GM21360 (cell line): ENCODE measurements around the gene KRTAP26-1.

ENCODE experiments used
- ATAC-seq: cut with Tn5 transposase; IDR thresholded peaks from one replicate; pipeline ENCODE4 v1.9.1; 2021; ENCODE audit warnings: mild to moderate bottlenecking, moderate library complexity; ENCODE audit not compliant: unreplicated experiment

Gene KRTAP26-1

GRCh38 chr21:30271611-30272010 is 48.5 kb downstream of the KRTAP26-1 start:
- ATAC-seq, result no peak

- no peak for ATAC-seq
These were observed 49.0 kb downstream of the KRTAP26-1 start for GRCh38 chr21:30271156-30271555.

GRCh38 chr21:30269803-30270530 is 50.1 kb downstream of the KRTAP26-1 start:
- ATAC-seq, result no peak
